Measurements from ENCODE around the gene SIGLEC9. TPM values are rescaled to one million over a fixed set of nuclear protein-coding genes. Genes with fewer than 3 reads are reported as not detected.

SIGLEC9 gene
- total RNA-seq, 1 experiment from 2014 or later = not detected

Other genes with a start within 250 kb of the SIGLEC9 start
- gene KLK4, start 213.5 kb upstream of the SIGLEC9 start, total RNA-seq (2014; rRNA removed; shearing (Covaris generic)) = not detected in 2 replicates
- gene KLK5, start 171.9 kb upstream of the SIGLEC9 start, total RNA-seq (2014; rRNA removed; shearing (Covaris generic)) = 0.64 TPM in 1 of 2 replicates, not detected in the other
- gene KLK6, start 155.3 kb upstream of the SIGLEC9 start, total RNA-seq (2014; rRNA removed; shearing (Covaris generic)) = not detected in 2 replicates
- gene KLK7, start 141.0 kb upstream of the SIGLEC9 start, total RNA-seq (2014; rRNA removed; shearing (Covaris generic)) = not detected in 2 replicates
- not detected in 2 replicates for gene KLK8, start 123.3 kb upstream of the SIGLEC9 start, total RNA-seq (2014; rRNA removed; shearing (Covaris generic))
- gene KLK10, start 105.2 kb upstream of the SIGLEC9 start, total RNA-seq (2014; rRNA removed; shearing (Covaris generic)) = not detected in 2 replicates
- not detected in 2 replicates for gene KLK11, start 98.3 kb upstream of the SIGLEC9 start, total RNA-seq (2014; rRNA removed; shearing (Covaris generic))
- not detected in 2 replicates for gene KLK12, start 89.9 kb upstream of the SIGLEC9 start, total RNA-seq (2014; rRNA removed; shearing (Covaris generic))
- gene KLK13, start 59.8 kb upstream of the SIGLEC9 start, total RNA-seq (2014; rRNA removed; shearing (Covaris generic)) = not detected in 2 replicates
- gene KLK14, start 42.0 kb upstream of the SIGLEC9 start, total RNA-seq (2014; rRNA removed; shearing (Covaris generic)) = not detected in 2 replicates
- gene CTU1, start 16.5 kb upstream of the SIGLEC9 start, total RNA-seq (2014; rRNA removed; shearing (Covaris generic)) = 2.8 and 6.0 TPM in 2 replicates
- not detected in 2 replicates for gene SIGLEC7, start 17.4 kb downstream of the SIGLEC9 start, total RNA-seq (2014; rRNA removed; shearing (Covaris generic))
- gene CD33, start 100.2 kb downstream of the SIGLEC9 start, total RNA-seq (2014; rRNA removed; shearing (Covaris generic)) = 3.3 and 13.9 TPM in 2 replicates
- 0.39 TPM in 1 of 2 replicates, not detected in the other for gene SIGLECL1, start 126.2 kb downstream of the SIGLEC9 start, total RNA-seq (2014; rRNA removed; shearing (Covaris generic))
- 0.72 and 1.2 TPM in 2 replicates for gene IGLON5, start 186.7 kb downstream of the SIGLEC9 start, total RNA-seq (2014; rRNA removed; shearing (Covaris generic))
- 8.0 and 8.5 TPM in 2 replicates for gene VSIG10L, start 217.2 kb downstream of the SIGLEC9 start, total RNA-seq (2014; rRNA removed; shearing (Covaris generic))
- gene ETFB, start 241.5 kb downstream of the SIGLEC9 start, total RNA-seq (2014; rRNA removed; shearing (Covaris generic)) = 397 and 449 TPM in 2 replicates
- 0.97 TPM in 1 of 2 replicates, not detected in the other for gene CLDND2, start 244.1 kb downstream of the SIGLEC9 start, total RNA-seq (2014; rRNA removed; shearing (Covaris generic))
- not detected in 2 replicates for gene NKG7, start 247.7 kb downstream of the SIGLEC9 start, total RNA-seq (2014; rRNA removed; shearing (Covaris generic))

All from H4 (cell line).